ENCODE data around the gene LTBP1. TPM values are rescaled to one million over a fixed set of nuclear protein-coding genes. Genes with fewer than 3 reads are reported as not detected.

The LTBP1 gene
- total RNA-seq, 1 experiment from 2014 or later: 12.5 TPM

DNA sequence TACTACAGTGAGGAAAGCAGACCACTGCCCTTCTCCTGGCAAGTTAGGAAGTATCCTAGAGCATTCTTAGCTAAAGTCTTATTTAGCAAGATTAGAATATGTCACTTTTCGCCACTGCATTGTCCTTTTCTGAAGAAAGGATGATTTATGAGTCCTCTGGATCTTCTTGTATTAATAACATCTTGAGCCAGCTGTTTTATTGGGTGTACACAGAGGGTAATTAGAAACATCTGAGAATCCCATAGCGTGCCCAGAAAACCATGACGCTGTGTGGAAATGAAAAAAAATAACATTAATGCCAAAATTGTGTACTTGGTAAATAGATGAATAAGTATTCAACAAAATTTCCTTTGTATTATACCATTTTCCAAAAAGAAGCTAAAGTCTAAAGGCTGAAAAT, 198.7 kb downstream of the LTBP1 start:
- Histone ChIP-seq H3K27ac (ENCODE audit: low read length) (no peak overlapping the region), H3K36me3 (ENCODE audit: control insufficient read depth, insufficient read depth, low read length) (no peaks in the 10 kb centered on the region), H3K4me3 (ENCODE audit: low read depth in 2 of 2, low read length in 2 of 2) (no peak overlapping the region), H3K27me3 (ENCODE audit: control insufficient read depth, insufficient read depth, low read length) (no peaks in the 10 kb centered on the region), H3K9me3 (ENCODE audit: control insufficient read depth, insufficient read depth, low read depth, low read length) (no peaks in the 10 kb centered on the region), H3K4me1 (ENCODE audit: control insufficient read depth, insufficient read depth, low read length) (no peaks in the 10 kb centered on the region)
- in situ Hi-C loops (cut with HindIII; ENCODE audit: low pct_unique_long_range_greater_than_20kb, low sequenced_read_pairs): no loop called here
- TF ChIP-seq, protein P1, sequence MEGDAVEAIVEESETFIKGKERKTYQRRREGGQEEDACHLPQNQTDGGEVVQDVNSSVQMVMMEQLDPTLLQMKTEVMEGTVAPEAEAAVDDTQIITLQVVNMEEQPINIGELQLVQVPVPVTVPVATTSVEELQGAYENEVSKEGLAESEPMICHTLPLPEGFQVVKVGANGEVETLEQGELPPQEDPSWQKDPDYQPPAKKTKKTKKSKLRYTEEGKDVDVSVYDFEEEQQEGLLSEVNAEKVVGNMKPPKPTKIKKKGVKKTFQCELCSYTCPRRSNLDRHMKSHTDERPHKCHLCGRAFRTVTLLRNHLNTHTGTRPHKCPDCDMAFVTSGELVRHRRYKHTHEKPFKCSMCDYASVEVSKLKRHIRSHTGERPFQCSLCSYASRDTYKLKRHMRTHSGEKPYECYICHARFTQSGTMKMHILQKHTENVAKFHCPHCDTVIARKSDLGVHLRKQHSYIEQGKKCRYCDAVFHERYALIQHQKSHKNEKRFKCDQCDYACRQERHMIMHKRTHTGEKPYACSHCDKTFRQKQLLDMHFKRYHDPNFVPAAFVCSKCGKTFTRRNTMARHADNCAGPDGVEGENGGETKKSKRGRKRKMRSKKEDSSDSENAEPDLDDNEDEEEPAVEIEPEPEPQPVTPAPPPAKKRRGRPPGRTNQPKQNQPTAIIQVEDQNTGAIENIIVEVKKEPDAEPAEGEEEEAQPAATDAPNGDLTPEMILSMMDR (IDR thresholded peaks at IDR 0.05): no peak
- TF ChIP-seq, protein P2, sequence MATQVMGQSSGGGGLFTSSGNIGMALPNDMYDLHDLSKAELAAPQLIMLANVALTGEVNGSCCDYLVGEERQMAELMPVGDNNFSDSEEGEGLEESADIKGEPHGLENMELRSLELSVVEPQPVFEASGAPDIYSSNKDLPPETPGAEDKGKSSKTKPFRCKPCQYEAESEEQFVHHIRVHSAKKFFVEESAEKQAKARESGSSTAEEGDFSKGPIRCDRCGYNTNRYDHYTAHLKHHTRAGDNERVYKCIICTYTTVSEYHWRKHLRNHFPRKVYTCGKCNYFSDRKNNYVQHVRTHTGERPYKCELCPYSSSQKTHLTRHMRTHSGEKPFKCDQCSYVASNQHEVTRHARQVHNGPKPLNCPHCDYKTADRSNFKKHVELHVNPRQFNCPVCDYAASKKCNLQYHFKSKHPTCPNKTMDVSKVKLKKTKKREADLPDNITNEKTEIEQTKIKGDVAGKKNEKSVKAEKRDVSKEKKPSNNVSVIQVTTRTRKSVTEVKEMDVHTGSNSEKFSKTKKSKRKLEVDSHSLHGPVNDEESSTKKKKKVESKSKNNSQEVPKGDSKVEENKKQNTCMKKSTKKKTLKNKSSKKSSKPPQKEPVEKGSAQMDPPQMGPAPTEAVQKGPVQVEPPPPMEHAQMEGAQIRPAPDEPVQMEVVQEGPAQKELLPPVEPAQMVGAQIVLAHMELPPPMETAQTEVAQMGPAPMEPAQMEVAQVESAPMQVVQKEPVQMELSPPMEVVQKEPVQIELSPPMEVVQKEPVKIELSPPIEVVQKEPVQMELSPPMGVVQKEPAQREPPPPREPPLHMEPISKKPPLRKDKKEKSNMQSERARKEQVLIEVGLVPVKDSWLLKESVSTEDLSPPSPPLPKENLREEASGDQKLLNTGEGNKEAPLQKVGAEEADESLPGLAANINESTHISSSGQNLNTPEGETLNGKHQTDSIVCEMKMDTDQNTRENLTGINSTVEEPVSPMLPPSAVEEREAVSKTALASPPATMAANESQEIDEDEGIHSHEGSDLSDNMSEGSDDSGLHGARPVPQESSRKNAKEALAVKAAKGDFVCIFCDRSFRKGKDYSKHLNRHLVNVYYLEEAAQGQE (IDR thresholded peaks at IDR 0.05; ENCODE audit: insufficient read depth in 1 of 2, low read depth in 2 of 2, low read length in 1 of 2): no peak
- no peak for TF ChIP-seq POLR2AphosphoS5 (IDR thresholded peaks at IDR 0.05; ENCODE audit: low read depth, low read length)
- no peak for TF ChIP-seq TCF7L2 (IDR thresholded peaks at IDR 0.05; ENCODE audit: low read depth, low read length)
- TF ChIP-seq SIN3A (IDR thresholded peaks at IDR 0.05; ENCODE audit: borderline replicate concordance, insufficient read depth, low read depth, low read length): no peak
- ChIA-PET POLR2A (interaction anchor here (0.6 kb wide), 1 partner anchor 623 kb away, joined by 5 read pairs; no protein-coding TSS in a partner anchor), CTCF (no interaction called here)
- no TSS peak for BruUV-seq (replicated peaks)
- ATAC-seq: no peak
- intact Hi-C loops (cut with micrococcal nuclease; ENCODE audit: unreplicated experiment): no loop called here
- DNase-seq (ENCODE audit: low read depth, low spot score): no peak

DNA sequence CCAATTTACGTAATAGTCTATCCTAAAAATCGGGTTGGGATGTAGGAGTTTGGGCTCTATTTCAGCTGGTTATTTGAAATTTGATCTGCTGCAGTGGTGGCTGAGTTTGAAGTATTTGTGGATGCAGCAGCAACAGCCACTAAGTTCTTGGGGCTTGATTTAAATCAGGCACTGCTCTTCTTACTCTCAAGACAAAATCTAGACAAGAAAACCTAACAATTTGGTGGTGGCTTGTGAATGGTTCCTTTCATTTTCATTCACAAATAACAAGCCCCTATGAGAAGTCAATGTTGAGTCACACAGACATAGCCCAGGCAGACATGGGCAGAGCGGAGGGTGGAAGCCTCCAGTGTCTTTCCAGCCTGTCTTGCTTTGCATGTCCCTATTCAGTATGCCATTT, 199.3 kb downstream of the LTBP1 start:
- H3K4me3 ChIP-seq (ENCODE audit: low read depth in 2 of 2, low read length in 2 of 2): no peak overlapping the region
- no peaks in the 10 kb centered on the region for H3K4me1 ChIP-seq (ENCODE audit: control insufficient read depth, insufficient read depth, low read length)
- H3K9me3 ChIP-seq (ENCODE audit: control insufficient read depth, insufficient read depth, low read depth, low read length): no peaks in the 10 kb centered on the region
- TF ChIP-seq SIN3A (IDR thresholded peaks at IDR 0.05; ENCODE audit: borderline replicate concordance, insufficient read depth, low read depth, low read length): no peak
- TF ChIP-seq POLR2AphosphoS5 (IDR thresholded peaks at IDR 0.05; ENCODE audit: low read depth, low read length): no peak
- TF ChIP-seq, protein P2 (IDR thresholded peaks at IDR 0.05; ENCODE audit: insufficient read depth in 1 of 2, low read depth in 2 of 2, low read length in 1 of 2): no peak
- TF ChIP-seq, protein P1 (IDR thresholded peaks at IDR 0.05): no peak
- TF ChIP-seq TCF7L2 (IDR thresholded peaks at IDR 0.05; ENCODE audit: low read depth, low read length): no peak
- no peak for ATAC-seq
- H3K36me3 ChIP-seq (ENCODE audit: control insufficient read depth, insufficient read depth, low read length): no peaks in the 10 kb centered on the region
- in situ Hi-C loops (cut with HindIII; ENCODE audit: low pct_unique_long_range_greater_than_20kb, low sequenced_read_pairs) (no loop called here), intact Hi-C loops (cut with micrococcal nuclease; ENCODE audit: unreplicated experiment) (no loop called here)
- no peak for DNase-seq (ENCODE audit: low read depth, low spot score)
- H3K27ac ChIP-seq (ENCODE audit: low read length): no peak overlapping the region
- ChIA-PET POLR2A (interaction anchor here (0.6 kb wide), 1 partner anchor 624 kb away, joined by 5 read pairs; no protein-coding TSS in a partner anchor), CTCF (no interaction called here)
- H3K27me3 ChIP-seq (ENCODE audit: control insufficient read depth, insufficient read depth, low read length): no peaks in the 10 kb centered on the region
- BruUV-seq (replicated peaks): no TSS peak

Data from Panc1 (cell line).